ENCODE results near the gene STAG1.

DNA sequence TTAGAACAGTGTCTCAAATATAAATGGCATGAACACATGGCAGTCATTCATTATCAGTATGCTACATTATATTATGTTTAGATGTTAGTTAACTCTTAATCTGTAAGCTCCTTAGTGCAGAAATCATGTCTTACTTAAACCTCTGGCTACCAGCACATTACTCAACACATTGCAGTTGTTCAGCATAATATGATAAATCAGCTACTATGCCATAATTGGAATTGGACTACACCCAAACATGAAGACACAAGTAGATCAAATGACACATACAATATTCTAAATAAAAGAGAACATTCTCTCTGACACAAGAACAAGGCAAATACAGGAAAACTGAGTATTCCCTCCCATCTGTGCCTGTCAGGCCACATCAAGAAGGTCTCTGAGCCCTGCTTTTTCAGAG lies 385.9 kb downstream of the STAG1 start:
- TF ChIP-seq, protein P1, sequence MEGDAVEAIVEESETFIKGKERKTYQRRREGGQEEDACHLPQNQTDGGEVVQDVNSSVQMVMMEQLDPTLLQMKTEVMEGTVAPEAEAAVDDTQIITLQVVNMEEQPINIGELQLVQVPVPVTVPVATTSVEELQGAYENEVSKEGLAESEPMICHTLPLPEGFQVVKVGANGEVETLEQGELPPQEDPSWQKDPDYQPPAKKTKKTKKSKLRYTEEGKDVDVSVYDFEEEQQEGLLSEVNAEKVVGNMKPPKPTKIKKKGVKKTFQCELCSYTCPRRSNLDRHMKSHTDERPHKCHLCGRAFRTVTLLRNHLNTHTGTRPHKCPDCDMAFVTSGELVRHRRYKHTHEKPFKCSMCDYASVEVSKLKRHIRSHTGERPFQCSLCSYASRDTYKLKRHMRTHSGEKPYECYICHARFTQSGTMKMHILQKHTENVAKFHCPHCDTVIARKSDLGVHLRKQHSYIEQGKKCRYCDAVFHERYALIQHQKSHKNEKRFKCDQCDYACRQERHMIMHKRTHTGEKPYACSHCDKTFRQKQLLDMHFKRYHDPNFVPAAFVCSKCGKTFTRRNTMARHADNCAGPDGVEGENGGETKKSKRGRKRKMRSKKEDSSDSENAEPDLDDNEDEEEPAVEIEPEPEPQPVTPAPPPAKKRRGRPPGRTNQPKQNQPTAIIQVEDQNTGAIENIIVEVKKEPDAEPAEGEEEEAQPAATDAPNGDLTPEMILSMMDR (IDR thresholded peaks at IDR 0.05), result no peak
- no peak for TF ChIP-seq POLR2AphosphoS5 (IDR thresholded peaks at IDR 0.05; ENCODE audit: low read depth, low read length)
- TF ChIP-seq, protein P2, sequence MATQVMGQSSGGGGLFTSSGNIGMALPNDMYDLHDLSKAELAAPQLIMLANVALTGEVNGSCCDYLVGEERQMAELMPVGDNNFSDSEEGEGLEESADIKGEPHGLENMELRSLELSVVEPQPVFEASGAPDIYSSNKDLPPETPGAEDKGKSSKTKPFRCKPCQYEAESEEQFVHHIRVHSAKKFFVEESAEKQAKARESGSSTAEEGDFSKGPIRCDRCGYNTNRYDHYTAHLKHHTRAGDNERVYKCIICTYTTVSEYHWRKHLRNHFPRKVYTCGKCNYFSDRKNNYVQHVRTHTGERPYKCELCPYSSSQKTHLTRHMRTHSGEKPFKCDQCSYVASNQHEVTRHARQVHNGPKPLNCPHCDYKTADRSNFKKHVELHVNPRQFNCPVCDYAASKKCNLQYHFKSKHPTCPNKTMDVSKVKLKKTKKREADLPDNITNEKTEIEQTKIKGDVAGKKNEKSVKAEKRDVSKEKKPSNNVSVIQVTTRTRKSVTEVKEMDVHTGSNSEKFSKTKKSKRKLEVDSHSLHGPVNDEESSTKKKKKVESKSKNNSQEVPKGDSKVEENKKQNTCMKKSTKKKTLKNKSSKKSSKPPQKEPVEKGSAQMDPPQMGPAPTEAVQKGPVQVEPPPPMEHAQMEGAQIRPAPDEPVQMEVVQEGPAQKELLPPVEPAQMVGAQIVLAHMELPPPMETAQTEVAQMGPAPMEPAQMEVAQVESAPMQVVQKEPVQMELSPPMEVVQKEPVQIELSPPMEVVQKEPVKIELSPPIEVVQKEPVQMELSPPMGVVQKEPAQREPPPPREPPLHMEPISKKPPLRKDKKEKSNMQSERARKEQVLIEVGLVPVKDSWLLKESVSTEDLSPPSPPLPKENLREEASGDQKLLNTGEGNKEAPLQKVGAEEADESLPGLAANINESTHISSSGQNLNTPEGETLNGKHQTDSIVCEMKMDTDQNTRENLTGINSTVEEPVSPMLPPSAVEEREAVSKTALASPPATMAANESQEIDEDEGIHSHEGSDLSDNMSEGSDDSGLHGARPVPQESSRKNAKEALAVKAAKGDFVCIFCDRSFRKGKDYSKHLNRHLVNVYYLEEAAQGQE (IDR thresholded peaks at IDR 0.05; ENCODE audit: insufficient read depth in 1 of 2, low read depth in 2 of 2, low read length in 1 of 2), result no peak
- no peak for TF ChIP-seq TCF7L2 (IDR thresholded peaks at IDR 0.05; ENCODE audit: low read depth, low read length)
- TF ChIP-seq SIN3A (IDR thresholded peaks at IDR 0.05; ENCODE audit: borderline replicate concordance, insufficient read depth, low read depth, low read length), result no peak

Data from Panc1 (cell line).